ENCODE measurements around the gene NANOS2.
A peak's percentile ranks its signal among the peaks of the same experiment; 100 is the strongest.

The NANOS2 gene

GRCh38 chr19:45890877-45891276 lies 23.7 kb downstream of the NANOS2 start:
- DNase-seq = no peak

GRCh38 chr19:45889210-45889885 lies 25.2 kb downstream of the NANOS2 start:
- DNase-seq = no peak

DNA sequence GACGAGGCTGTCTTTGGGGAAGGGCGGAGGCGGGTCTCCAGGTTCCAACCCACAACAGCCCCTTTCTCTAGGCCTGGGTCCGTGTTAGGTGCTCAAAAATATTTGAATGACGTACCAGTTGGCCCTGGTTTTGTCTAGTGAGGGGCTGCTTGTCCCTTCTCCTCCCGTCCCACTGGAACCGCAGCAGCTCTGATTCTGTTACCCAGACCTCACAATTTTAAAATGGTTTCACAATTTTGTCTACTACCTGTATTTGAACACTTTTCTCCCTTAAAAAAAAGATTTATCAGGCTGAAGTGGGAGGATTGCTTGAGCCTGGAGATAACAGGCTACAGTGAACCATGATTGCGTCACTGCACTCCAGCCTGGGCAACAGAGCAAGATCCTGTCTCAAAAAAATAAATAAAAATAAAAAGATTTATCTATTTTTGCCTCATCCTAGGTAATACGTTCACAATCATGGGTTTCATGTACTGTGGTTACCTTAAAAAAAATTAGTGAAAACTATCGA lies 27.3 kb downstream of the NANOS2 start:
- no peak for DNase-seq

GRCh38 chr19:45886427-45887199 lies 28.0 kb downstream of the NANOS2 start:
- peak; percentile 78 for DNase-seq

GRCh38 chr19:45885556-45886426 lies 28.8 kb downstream of the NANOS2 start, which contains the start of gene IRF2BP1:
Gene IRF2BP1 (minus strand): TSS chr19:45886141. CDS start chr19:45885774, 367 bp downstream.
- peak; percentile 80 for DNase-seq

GRCh38 chr19:45884682-45885555 lies 29.7 kb downstream of the NANOS2 start:
- DNase-seq = peak; percentile 6

- no peak for DNase-seq
Observed at GRCh38 chr19:45883881-45884681, 30.5 kb downstream of the NANOS2 start.

DNA sequence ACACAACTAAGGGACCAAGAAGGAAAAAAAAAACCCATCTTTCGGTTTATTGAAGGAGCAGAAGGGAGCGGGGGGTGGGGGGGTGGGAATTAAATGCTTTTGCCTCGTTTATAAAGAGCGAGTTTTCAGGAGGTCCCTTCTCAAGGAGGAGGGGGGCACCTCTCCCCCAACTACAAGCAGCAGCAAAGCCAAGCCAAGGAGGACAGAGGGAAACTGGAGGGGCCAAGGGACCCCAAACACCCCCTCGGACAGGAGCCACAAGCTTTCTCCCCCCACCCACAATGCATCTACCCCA lies 31.0 kb downstream of the NANOS2 start:
- DNase-seq = no peak

DNA sequence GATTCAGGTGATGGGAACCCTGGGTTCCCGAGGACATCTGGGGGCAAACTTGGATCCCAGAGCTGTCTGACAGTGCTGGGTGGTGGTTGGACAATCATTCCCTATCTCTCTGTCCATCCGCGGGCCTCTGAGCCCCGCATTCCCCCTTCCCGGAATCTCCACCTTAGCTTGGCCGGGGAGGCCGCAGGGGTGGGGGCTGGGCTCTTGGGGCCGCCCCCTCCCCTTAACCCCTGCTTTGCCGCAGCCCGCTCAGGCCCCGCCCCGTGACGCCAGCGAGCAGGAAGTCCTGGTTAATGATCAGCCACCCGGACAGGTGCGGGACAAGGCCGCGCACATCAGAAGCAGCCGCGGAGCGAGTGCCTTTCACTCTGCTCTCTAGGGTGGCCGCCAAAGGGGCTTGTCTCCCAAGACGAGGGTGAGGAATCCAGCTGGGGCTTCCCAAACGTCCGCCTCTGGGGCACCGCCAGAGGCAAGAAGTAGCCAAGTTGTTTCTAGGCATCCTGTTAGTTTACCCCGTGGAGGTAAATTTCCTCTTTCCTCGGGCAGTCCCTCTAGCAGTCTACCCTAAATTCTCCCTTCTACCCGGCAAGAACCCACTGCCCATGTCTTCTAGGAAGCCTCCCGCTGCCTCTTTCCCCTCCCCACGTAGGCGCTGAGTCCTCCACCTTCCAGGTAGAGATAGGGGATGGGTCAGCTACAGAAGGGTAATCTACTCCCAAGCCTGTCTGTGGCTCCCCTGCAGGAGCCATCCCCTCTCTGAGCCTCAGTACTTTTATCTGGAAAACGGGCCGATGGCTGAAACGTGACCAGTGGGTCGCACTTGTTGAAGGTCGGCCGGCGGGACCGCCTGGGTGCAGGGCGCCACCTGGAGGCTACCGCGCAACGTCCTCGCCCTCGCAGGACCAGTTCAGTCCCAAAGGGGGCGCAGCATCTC lies 31.7 kb downstream of the NANOS2 start:
- peak; percentile 20 for DNase-seq

GRCh38 chr19:45881909-45882528 lies 32.6 kb downstream of the NANOS2 start:
- no peak for DNase-seq

DNA sequence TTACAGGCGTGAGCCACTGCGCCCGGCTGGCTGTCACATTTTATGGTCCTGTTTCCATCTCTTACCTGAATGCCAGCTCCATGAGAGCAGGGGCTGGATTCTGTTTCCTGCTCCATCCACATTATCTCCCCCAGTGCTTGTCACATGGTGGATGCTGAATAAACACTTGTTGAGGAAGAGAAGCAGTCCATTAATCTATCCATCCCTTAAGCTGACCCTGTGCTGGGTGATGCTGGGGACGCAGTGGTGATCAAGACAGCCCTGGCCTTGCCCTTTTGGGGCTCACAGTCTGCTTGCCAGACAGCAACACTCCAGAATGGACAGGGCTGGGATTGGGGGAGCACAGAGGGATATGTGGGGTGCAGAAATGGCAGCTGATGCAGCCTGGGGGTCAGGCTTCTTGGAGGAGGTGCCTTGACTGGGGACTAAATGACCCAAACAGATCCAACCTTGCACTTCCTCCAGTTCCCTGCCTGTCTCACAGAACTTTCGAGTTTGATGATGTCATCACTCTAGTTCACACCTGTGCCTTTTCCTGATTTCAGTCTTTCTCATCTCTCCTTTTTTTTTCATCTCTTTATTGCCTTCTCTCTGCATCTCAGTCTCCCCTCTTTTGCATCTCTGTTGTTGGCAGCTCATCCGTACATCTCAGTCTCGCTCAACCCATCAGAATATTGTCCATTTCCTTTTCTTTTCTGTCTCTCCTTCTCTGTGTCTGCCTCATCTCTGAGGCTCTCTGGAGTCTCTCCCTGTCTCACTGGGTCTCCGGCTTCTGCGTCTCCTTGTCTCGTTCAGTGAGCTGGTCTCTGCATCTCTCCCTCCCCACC lies 33.3 kb downstream of the NANOS2 start:
- DNase-seq = no peak

DNA sequence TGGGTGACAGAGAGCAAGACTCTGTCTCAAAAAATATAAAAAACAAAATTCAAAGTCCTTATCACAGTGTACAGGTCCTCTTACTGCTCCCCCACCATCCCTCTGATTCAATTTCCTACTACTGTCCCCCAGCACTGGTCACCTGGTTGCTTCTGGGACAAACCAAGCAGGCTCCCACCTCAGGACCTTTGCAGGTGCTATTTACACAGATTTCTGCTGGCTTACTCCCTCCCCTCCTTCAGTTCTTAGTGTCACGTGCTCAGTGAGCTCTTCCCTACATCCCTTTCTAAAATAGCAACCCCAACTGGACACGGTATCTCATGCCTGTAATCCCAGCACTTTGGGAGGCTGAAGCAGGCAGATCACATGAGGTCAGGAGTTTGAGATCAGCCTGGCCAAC lies 34.6 kb downstream of the NANOS2 start:
- no peak for DNase-seq

- no peak for DNase-seq
Observed at GRCh38 chr19:45879055-45879454, 35.5 kb downstream of the NANOS2 start.

DNA sequence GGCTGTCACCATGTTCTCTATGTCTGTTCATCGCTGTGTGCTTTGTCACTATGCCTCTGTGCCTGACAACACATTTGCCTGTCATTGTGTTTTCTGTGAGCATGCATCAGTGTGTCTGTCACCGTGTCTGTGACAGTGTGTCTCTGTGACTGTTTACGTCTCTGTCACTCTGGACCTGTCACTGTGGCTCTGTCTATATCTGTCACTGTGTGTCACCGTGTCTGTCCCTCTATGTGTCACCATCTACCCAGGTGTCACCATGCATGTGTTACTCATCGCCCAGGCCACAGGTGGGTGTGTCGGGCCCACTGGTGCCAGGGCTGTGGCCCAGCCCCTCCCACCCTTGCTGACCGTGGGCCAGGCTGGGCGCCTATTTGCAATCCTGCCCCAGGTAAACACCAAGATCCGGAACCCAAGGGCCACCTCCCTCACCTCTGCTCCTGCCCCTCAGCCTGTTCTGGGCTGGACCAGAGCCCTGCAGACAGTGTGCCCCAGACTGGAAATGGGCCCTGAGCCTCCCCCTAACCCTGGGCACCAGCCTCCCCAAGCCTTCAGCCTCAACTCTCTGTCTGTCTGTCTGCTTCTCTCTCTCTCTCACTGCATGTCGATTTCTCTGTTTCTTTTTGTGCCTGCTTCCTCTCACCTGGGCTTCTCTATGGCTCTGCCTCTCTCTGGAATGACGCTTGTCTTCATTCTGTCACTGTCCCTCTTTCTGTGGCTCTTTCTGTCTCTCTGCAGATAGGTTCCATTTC lies 36.4 kb downstream of the NANOS2 start:
- DNase-seq = no peak

GRCh38 chr19:45876411-45877197 lies 38.0 kb downstream of the NANOS2 start:
- DNase-seq = no peak

GRCh38 chr19:45876161-45876410 lies 38.5 kb downstream of the NANOS2 start:
- DNase-seq = no peak

- DNase-seq = no peak
Observed at GRCh38 chr19:45874620-45874966, 40.0 kb downstream of the NANOS2 start.

All from NCI-H1092 treated with DMSO at 0.1 percent for 48 hours (cell line).